MM.1S (cell line): ENCODE measurements around the gene CRTC2.

Experiments
- EZH2 ChIP-seq: fragments of 300-600 bp; sonication (generic); optimal IDR thresholded peaks from 2 replicates; pipeline ENCODE3; 2017; ENCODE audit warnings: low read depth, mild to moderate bottlenecking, antibody characterized with exemption, low read length, mixed read lengths
- EZH2phosphoT487 ChIP-seq: fragments of 300-600 bp; sonication (generic); IDR thresholded peaks from 2 replicates; pipeline ENCODE4 v1.6.1; 2018; ENCODE audit warnings: antibody characterized with exemption, low read length
- TF ChIP-seq, protein P1 (sequence below): fragments of 300-600 bp; sonication (generic); IDR thresholded peaks from 2 replicates; pipeline ENCODE4 v1.5.1; 2016; ENCODE audit warnings: antibody characterized with exemption, low read length, mixed read lengths

DNA sequence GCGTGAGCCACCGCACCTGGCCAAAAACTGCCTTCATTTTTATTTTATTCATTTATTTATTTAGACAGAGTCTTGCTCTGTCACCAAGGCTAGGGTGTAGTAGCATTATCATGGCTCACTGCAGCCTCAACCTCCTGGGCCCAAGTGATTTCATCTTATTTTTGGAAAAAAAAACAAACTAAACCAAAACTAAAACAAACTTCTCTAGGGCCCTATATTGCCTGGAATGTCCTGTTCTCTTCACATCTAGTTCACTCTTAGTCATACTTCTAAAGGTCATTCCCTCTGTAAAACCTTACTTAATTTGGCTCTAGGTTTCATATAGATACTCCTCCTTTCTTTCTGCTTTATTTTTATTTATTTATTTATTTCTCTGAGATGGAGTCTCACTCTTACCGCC, 47.7 kb upstream of the CRTC2 start:
- TF ChIP-seq, protein P1, sequence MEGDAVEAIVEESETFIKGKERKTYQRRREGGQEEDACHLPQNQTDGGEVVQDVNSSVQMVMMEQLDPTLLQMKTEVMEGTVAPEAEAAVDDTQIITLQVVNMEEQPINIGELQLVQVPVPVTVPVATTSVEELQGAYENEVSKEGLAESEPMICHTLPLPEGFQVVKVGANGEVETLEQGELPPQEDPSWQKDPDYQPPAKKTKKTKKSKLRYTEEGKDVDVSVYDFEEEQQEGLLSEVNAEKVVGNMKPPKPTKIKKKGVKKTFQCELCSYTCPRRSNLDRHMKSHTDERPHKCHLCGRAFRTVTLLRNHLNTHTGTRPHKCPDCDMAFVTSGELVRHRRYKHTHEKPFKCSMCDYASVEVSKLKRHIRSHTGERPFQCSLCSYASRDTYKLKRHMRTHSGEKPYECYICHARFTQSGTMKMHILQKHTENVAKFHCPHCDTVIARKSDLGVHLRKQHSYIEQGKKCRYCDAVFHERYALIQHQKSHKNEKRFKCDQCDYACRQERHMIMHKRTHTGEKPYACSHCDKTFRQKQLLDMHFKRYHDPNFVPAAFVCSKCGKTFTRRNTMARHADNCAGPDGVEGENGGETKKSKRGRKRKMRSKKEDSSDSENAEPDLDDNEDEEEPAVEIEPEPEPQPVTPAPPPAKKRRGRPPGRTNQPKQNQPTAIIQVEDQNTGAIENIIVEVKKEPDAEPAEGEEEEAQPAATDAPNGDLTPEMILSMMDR: no peak
- TF ChIP-seq EZH2phosphoT487 (no peak), EZH2 (no peak)
